Neural crest cell (in vitro differentiated cells): Measurements from ENCODE around the gene UBE2N. TPM values are rescaled to one million over a fixed set of nuclear protein-coding genes. Genes with fewer than 3 reads are reported as not detected.

Source experiments
- DNase-seq: peaks from one replicate; pipeline ENCODE4 v3.0.0; 2021; ENCODE audit warnings: low read depth, mixed read lengths, low spot score
- H3K27ac Mint-ChIP-seq: one replicate; pipeline ENCODE4 v1.8.0; 2021; ENCODE audit warnings: mild to moderate bottlenecking, mixed read lengths; ENCODE audit not compliant: unreplicated experiment
- H3K27me3 Mint-ChIP-seq: 2 replicates; pipeline ENCODE4 v1.8.0; 2021; ENCODE audit warnings: low read depth, mild to moderate bottlenecking, mixed read lengths
- H3K36me3 Mint-ChIP-seq: 2 replicates; pipeline ENCODE4 v1.8.0; 2021; ENCODE audit warnings: low read depth, mild to moderate bottlenecking, mixed read lengths
- H3K4me1 Mint-ChIP-seq: 2 replicates; pipeline ENCODE4 v1.8.0; 2021; ENCODE audit warnings: mixed read lengths
- H3K4me3 Mint-ChIP-seq: one replicate; pipeline ENCODE4 v1.8.0; 2021; ENCODE audit warnings: mild to moderate bottlenecking, mixed read lengths
- H3K9me3 Mint-ChIP-seq: 2 replicates; pipeline ENCODE4 v1.8.0; 2021; ENCODE audit warnings: mixed read lengths
- CTCF ChIP-seq: fragments of 200-600 bp; sonication (generic); conservative IDR thresholded peaks from 2 replicates; pipeline ENCODE4 v1.5.0; 2021; ENCODE audit warnings: antibody characterized with exemption, mild to moderate bottlenecking
- total RNA-seq: library from RNA; stranded (reverse); gene quantifications from 2 replicates; pipeline ENCODE4 v1.2.1, GENCODE V29; 2021

The UBE2N gene
- total RNA-seq, 1 donor from 2014 or later: 176 TPM

GRCh38 chr12:93469386-93469785 is 27.6 kb upstream of the UBE2N start:
- DNase-seq: no peak
- Mint-ChIP-seq H3K9me3 (no peaks in the 10 kb centered on the region), H3K4me3 (peak overlapping the region; percentile 67), H3K4me1 (peaks cover 31% of the 10 kb centered on the region), H3K27ac (no peak overlapping the region), H3K36me3 (peaks cover 7% of the 10 kb centered on the region), H3K27me3 (no peaks in the 10 kb centered on the region)
- TF ChIP-seq CTCF: no peak

GRCh38 chr12:93468008-93468371 is 26.2 kb upstream of the UBE2N start:
- Mint-ChIP-seq H3K4me3 (peak overlapping the region; percentile 95), H3K27ac (peak overlapping the region; percentile 99), H3K27me3 (no peaks in the 10 kb centered on the region), H3K9me3 (no peaks in the 10 kb centered on the region), H3K36me3 (peaks cover 5% of the 10 kb centered on the region), H3K4me1 (peaks cover 31% of the 10 kb centered on the region)
- TF ChIP-seq CTCF: no peak
- DNase-seq: peak; percentile 4

- Mint-ChIP-seq H3K27ac (peak within 1 kb of the TSS; percentile 99), H3K9me3 (no peaks in the 10 kb centered on the region), H3K4me1 (peaks cover 31% of the 10 kb centered on the region), H3K4me3 (peak within 1 kb of the TSS; percentile 95), H3K36me3 (peaks cover 5% of the 10 kb centered on the region), H3K27me3 (no peaks in the 10 kb centered on the region)
- peak; percentile 94 for DNase-seq
- TF ChIP-seq CTCF: peak; percentile 81
Measured at GRCh38 chr12:93467351-93468007, 25.7 kb upstream of the UBE2N start, which contains the start of gene MRPL42. MRPL42 (plus strand) TSS chr12:93467514; CDS start chr12:93469286, 1,772 bp downstream.

- TF ChIP-seq CTCF: no peak
- Mint-ChIP-seq H3K4me3 (peak overlapping the region; percentile 95), H3K27ac (peak overlapping the region; percentile 99), H3K4me1 (peaks cover 31% of the 10 kb centered on the region), H3K9me3 (no peaks in the 10 kb centered on the region), H3K36me3 (peaks cover 5% of the 10 kb centered on the region), H3K27me3 (no peaks in the 10 kb centered on the region)
- no peak for DNase-seq
Measured at GRCh38 chr12:93466625-93467350, 25.0 kb upstream of the UBE2N start.

- peaks cover 5% of the 10 kb centered on the region for H3K36me3 Mint-ChIP-seq
Measured at GRCh38 chr12:93465841-93466240, 24.1 kb upstream of the UBE2N start.

More at GRCh38 chr12:93465841-93466240, 24.1 kb upstream of the UBE2N start:
- Mint-ChIP-seq H3K4me1 (peaks cover 30% of the 10 kb centered on the region), H3K27me3 (no peaks in the 10 kb centered on the region), H3K4me3 (peak overlapping the region; percentile 65), H3K9me3 (no peaks in the 10 kb centered on the region), H3K27ac (no peak overlapping the region)
- DNase-seq: no peak
- no peak for TF ChIP-seq CTCF
